ENCODE results near the gene SKI.

DNA sequence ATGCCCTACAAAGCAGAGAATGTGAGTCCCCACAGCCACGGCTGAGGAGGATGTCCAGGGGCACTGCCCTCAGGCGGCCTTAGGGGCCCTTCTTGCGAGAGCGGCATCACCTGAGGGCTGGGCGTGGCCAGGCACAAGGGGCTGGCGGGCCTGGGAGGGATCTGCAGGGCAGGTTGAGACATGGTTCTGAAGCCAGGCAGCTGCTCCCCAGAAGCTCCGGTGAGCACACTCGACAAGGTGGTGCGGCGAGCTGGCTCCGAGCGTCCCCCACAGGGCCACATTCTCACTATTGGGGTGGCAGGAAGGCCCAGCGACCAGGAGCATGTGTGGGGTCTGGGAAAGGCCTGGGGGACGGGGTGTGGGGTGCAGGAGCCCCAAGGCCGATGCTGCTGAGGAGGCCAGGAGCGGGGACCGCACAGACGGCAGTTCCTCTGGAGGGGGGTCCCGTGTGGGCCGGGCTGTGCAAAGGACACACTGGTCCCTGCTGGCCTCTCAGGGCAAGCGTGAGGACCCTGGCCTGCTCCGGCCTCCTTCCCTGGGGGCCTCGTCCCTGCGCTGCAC is 116.1 kb downstream of the SKI start:
- TF ChIP-seq, protein P1, sequence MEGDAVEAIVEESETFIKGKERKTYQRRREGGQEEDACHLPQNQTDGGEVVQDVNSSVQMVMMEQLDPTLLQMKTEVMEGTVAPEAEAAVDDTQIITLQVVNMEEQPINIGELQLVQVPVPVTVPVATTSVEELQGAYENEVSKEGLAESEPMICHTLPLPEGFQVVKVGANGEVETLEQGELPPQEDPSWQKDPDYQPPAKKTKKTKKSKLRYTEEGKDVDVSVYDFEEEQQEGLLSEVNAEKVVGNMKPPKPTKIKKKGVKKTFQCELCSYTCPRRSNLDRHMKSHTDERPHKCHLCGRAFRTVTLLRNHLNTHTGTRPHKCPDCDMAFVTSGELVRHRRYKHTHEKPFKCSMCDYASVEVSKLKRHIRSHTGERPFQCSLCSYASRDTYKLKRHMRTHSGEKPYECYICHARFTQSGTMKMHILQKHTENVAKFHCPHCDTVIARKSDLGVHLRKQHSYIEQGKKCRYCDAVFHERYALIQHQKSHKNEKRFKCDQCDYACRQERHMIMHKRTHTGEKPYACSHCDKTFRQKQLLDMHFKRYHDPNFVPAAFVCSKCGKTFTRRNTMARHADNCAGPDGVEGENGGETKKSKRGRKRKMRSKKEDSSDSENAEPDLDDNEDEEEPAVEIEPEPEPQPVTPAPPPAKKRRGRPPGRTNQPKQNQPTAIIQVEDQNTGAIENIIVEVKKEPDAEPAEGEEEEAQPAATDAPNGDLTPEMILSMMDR (IDR thresholded peaks at IDR 0.05): no peak
- TF ChIP-seq POLR2A (IDR thresholded peaks at IDR 0.05): no peak

Data from transverse colon (tissue), 3 donors.